NB4 (cell line): ENCODE measurements around the gene FREM1.

Experiments
- CTCF ChIP-seq: IDR thresholded peaks from one replicate; pipeline ENCODE4 v1.5.1; 2012; ENCODE audit warnings: low read depth, low read length
- MYC ChIP-seq: IDR thresholded peaks from 2 replicates; pipeline ENCODE4 v1.6.1; 2011; ENCODE audit warnings: low read depth, low read length

GRCh38 chr9:14935964-14936363, 25.7 kb upstream of the FREM1 start:
- no peak for TF ChIP-seq CTCF
- no peak for TF ChIP-seq MYC
